Upper lobe of right lung (tissue), 1 donor: Measurements from ENCODE around the gene GALNT16. TPM values are rescaled to one million over a fixed set of nuclear protein-coding genes. Genes with fewer than 3 reads are reported as not detected.

ENCODE experiments used
- ATAC-seq: fragments of 200-7000 bp; cut with Tn5 transposase; one replicate; pipeline ENCODE4 v1.9.1; 2020; ENCODE audit warnings: mild to moderate bottlenecking, moderate library complexity
- DNase-seq: peaks from one replicate; pipeline ENCODE4 v3.0.0-alpha.2; 2020
- H3K27ac ChIP-seq: fragments of 200-600 bp; one replicate; pipeline ENCODE4 v1.8.0; 2022
- H3K27me3 ChIP-seq: fragments of 200-600 bp; one replicate; pipeline ENCODE4 v1.8.0; 2022; ENCODE audit warnings: mild to moderate bottlenecking
- H3K36me3 ChIP-seq: fragments of 200-600 bp; one replicate; pipeline ENCODE4 v1.8.0; 2022
- H3K4me1 ChIP-seq: fragments of 200-600 bp; one replicate; pipeline ENCODE4 v1.8.0; 2022
- H3K4me3 ChIP-seq: fragments of 200-600 bp; one replicate; pipeline ENCODE4 v1.8.0; 2022; ENCODE audit warnings: mild to moderate bottlenecking
- H3K9me3 ChIP-seq: fragments of 200-600 bp; one replicate; pipeline ENCODE4 v1.8.0; 2022
- intact Hi-C: fragments of 100-400 bp; cut with DNase I; formaldehyde crosslinking; loops from one replicate; pipeline ENCODE4 v1.11.0; 2022
- total RNA-seq: library from RNA; stranded (reverse); fragmentation: NEBNext Ultra II Directional; extraction: Animal tissue kit (Norgen Biotek cat#: 25700); gene quantifications from one replicate; pipeline ENCODE4 v1.2.1, GENCODE V29; 2021
- TF ChIP-seq, protein P1 (sequence below): fragments of 200-600 bp; IDR thresholded peaks from one replicate; pipeline ENCODE4 v1.8.0; 2022; ENCODE audit warnings: antibody characterized with exemption
- donor health status: DM: no; HTN: yes; CAD: no; lungs with severe emphysema.

Gene GALNT16
- total RNA-seq, 1 donor from 2014 or later, result 3.0 TPM

DNA sequence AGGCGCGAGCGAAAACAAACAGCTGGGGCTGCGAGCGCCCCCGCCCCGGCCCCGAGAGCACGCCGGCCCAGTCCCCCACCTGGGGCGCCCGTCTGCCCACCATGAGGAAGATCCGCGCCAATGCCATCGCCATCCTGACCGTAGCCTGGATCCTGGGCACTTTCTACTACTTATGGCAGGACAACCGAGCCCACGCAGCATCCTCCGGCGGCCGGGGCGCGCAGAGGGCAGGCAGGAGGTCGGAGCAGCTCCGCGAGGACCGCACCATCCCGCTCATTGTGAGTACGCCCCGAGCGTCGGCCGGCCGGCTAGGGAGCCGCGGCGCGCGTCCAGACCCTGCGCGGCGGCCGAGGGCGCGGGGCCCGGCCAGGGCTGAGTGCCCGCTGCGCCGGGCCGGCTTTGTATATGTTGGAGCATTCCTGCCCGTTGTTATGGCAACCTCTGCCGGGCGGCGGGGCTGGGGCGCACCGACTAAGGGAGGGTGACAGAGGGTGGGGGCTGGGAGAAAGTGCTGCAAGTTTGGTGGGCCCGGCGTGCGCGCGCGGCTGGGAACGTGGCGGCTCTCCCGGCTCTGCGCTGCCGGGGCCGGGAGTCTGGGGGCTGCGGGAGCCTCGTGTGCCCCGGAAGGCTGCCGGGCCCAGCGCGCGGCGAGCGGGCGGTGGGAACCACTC lies 367 bp downstream of the GALNT16 start:
- Histone ChIP-seq H3K36me3 (no peaks in the 10 kb centered on the region), H3K27me3 (peaks cover 40% of the 10 kb centered on the region), H3K4me1 (peaks cover 18% of the 10 kb centered on the region), H3K9me3 (no peaks in the 10 kb centered on the region), H3K4me3 (peak overlapping the region; percentile 54), H3K27ac (no peak overlapping the region)
- intact Hi-C loops, result no loop called here
- TF ChIP-seq, protein P1, sequence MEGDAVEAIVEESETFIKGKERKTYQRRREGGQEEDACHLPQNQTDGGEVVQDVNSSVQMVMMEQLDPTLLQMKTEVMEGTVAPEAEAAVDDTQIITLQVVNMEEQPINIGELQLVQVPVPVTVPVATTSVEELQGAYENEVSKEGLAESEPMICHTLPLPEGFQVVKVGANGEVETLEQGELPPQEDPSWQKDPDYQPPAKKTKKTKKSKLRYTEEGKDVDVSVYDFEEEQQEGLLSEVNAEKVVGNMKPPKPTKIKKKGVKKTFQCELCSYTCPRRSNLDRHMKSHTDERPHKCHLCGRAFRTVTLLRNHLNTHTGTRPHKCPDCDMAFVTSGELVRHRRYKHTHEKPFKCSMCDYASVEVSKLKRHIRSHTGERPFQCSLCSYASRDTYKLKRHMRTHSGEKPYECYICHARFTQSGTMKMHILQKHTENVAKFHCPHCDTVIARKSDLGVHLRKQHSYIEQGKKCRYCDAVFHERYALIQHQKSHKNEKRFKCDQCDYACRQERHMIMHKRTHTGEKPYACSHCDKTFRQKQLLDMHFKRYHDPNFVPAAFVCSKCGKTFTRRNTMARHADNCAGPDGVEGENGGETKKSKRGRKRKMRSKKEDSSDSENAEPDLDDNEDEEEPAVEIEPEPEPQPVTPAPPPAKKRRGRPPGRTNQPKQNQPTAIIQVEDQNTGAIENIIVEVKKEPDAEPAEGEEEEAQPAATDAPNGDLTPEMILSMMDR, result no peak
- DNase-seq (no peak), ATAC-seq (peak; percentile 13)

DNA sequence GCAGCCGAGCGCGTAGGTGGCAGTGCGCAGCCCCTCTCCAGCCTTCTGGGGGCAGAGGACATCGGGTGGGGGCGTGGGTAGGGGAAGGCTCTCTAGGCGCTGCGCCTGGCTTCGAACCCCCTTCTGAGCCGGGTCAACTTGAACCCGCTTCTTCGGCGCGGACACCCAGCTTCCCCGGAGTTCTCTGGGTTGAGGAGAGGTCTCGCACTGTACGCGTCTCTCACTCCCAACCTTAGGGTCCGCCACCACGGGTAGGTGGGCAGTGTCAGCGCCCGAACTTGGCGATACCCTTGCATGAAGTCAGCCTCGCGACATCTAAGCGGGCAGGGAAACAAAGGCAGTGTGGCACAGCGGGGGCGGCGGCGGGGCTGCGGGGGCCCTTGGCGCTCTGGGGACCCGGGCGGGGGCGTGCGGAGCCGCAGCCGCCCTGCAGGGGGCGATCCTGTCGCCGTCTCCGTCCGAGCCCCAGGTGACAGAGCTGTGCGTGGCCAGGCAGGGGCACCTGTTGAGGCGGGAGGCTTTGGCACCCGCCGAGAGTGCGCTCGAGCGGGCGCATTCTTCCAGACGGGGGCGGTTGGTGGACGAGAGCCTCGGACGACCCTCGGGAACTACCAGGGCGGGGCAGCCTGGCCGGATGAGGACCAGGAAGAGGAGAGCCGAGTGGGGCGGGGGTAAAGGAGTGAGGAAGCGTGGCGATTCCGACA lies 1.1 kb downstream of the GALNT16 start:
- Histone ChIP-seq H3K4me1 (peaks cover 18% of the 10 kb centered on the region), H3K4me3 (peak overlapping the region; percentile 54), H3K9me3 (no peaks in the 10 kb centered on the region), H3K27me3 (peaks cover 40% of the 10 kb centered on the region), H3K27ac (no peak overlapping the region), H3K36me3 (no peaks in the 10 kb centered on the region)
- intact Hi-C loops, result no loop called here
- TF ChIP-seq, protein P1, result peak; percentile 64
- no peak for DNase-seq
- peak; percentile 68 for ATAC-seq

DNA sequence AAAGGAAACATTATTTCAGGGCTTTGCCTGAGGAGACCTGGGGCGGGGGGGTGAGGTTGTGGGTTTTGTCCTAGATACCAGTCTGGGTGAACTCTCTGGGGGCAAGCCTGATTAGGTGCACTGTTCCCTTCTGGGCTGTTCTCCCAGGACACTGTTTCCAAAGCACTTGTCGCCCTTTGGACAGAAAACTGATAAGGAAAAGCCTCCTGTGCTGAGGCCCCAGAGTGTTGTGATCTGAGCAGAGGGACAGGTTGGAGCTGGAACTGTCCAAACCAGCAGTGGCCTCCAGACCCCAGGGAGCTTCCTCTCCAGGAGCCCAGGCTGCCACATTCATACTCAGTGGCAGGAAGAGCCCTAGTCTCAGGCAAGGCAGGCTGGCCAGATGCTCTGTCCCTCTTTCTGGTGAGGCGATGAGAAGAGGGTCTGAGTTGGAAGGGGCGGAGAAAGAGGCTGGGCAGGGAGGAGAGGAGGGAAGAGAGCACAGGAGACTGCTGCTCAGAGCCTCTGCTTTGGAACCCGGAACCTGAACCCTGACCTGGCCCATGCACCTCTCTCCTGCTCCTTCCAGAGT lies 1.9 kb downstream of the GALNT16 start:
- intact Hi-C loops, result no loop called here
- H3K4me3 ChIP-seq, result no peak overlapping the region
- peaks cover 18% of the 10 kb centered on the region for H3K4me1 ChIP-seq
- H3K9me3 ChIP-seq, result no peaks in the 10 kb centered on the region
- peaks cover 40% of the 10 kb centered on the region for H3K27me3 ChIP-seq
- H3K27ac ChIP-seq, result no peak overlapping the region
- H3K36me3 ChIP-seq, result no peaks in the 10 kb centered on the region
- no peak for ATAC-seq
- TF ChIP-seq, protein P1, result no peak
- DNase-seq, result no peak

DNA sequence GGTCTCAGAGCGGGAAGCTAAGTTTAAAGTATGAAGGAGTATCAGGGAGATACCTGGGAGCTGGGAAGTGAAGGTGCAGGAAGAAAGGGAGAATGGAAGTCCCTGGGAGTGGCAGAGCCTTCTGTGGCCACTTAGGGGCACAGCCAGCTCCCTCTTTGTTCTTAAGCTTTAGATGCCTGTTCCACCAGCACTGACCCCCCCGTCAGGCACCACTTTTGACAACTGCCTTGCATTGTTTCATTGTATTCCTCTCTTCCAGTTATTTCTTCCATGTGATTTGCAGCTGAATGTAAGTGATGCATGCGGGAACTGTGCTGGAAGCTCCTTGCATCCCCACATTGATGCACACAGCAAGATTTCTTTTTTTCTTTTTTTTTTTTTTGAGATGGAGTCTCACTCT lies 2.6 kb downstream of the GALNT16 start:
- no peak overlapping the region for H3K4me3 ChIP-seq
- peaks cover 18% of the 10 kb centered on the region for H3K4me1 ChIP-seq
- intact Hi-C loops, result no loop called here
- TF ChIP-seq, protein P1, result no peak
- H3K27me3 ChIP-seq, result peaks cover 40% of the 10 kb centered on the region
- DNase-seq, result no peak
- H3K27ac ChIP-seq, result no peak overlapping the region
- H3K9me3 ChIP-seq, result no peaks in the 10 kb centered on the region
- ATAC-seq, result no peak
- no peaks in the 10 kb centered on the region for H3K36me3 ChIP-seq

DNA sequence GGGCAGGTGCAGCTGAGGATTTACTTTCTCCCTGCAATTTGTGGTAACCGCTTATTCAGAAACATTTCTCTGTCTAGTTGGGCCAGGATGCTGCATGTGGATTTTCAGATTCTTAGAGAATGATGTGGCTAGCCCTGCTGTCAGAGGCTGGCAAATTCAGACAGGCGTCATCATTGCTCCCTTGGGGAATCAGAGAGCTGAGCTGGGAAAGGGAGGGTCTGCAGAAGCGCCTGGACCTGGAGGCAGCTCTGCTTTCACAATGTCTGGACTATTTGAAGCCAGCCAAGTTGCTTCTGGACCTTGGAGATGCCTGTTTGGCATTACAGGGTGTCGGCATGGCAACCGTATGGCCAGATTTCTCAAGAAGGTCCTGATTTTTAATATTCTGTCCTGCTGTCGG lies 3.4 kb downstream of the GALNT16 start:
- Histone ChIP-seq H3K4me1 (peaks cover 21% of the 10 kb centered on the region), H3K36me3 (no peaks in the 10 kb centered on the region), H3K4me3 (no peak overlapping the region), H3K9me3 (no peaks in the 10 kb centered on the region), H3K27ac (no peak overlapping the region), H3K27me3 (peaks cover 40% of the 10 kb centered on the region)
- DNase-seq, result no peak
- TF ChIP-seq, protein P1, result no peak
- ATAC-seq, result no peak
- intact Hi-C loops, result no loop called here
